Astrocyte (in vitro differentiated cells and primary cell): ENCODE measurements around the gene IBA57.

Experiments used
- EZH2 ChIP-seq: IDR thresholded peaks from 2 replicates; pipeline ENCODE4 v1.6.1; 2012; ENCODE audit warnings: mild to moderate bottlenecking, low read length, inconsistent platforms; ENCODE audit not compliant: insufficient read depth
- TF ChIP-seq, protein P1 (sequence below): IDR thresholded peaks from 2 replicates; pipeline ENCODE4 v1.5.1; 2011; ENCODE audit warnings: low read depth, mild to moderate bottlenecking, inconsistent platforms, low read length, moderate library complexity; ENCODE audit not compliant: insufficient read depth

DNA sequence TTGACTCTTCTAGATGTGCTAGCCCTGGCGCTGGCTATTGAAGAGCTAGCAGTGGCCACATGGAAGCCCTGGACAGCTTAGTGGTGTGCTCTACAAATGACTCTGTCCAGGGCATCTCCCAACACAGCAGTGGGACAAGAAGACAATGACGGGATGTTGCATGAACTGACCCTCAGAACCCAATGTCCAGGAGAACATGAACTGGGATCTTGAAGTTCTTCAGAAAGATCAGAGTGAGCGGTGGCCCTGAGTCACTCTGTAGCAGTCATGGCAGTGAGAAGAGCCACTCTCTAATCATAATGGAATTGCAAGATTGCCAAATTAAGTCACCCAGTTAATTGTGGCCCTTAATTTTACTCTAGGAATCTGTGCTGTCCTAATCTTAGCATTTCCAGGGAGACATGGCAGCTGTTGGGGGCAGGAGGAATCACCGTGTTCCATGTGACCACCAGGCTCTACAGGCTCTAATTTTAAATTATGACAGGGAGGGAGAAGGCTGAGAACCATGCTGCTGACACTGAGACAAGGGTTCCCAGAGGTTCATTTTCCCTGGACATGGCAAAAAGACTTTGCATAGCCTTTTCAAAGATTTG, 32.0 kb downstream of the IBA57 start:
- TF ChIP-seq, protein P1, sequence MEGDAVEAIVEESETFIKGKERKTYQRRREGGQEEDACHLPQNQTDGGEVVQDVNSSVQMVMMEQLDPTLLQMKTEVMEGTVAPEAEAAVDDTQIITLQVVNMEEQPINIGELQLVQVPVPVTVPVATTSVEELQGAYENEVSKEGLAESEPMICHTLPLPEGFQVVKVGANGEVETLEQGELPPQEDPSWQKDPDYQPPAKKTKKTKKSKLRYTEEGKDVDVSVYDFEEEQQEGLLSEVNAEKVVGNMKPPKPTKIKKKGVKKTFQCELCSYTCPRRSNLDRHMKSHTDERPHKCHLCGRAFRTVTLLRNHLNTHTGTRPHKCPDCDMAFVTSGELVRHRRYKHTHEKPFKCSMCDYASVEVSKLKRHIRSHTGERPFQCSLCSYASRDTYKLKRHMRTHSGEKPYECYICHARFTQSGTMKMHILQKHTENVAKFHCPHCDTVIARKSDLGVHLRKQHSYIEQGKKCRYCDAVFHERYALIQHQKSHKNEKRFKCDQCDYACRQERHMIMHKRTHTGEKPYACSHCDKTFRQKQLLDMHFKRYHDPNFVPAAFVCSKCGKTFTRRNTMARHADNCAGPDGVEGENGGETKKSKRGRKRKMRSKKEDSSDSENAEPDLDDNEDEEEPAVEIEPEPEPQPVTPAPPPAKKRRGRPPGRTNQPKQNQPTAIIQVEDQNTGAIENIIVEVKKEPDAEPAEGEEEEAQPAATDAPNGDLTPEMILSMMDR: no peak
- no peak for TF ChIP-seq EZH2
